Measurements from ENCODE around the gene TMTC1.
"Not testable (repeated sequence)": the region's sequence is repeated elsewhere in the genome, so short reads cannot be mapped to it uniquely, and the experiment has no call there.

Gene TMTC1

GRCh38 chr12:29660847-29661246, 122.9 kb downstream of the TMTC1 start:
- DNase-seq, result no peak

- DNase-seq, result no peak
These were observed 126.8 kb downstream of the TMTC1 start for GRCh38 chr12:29656762-29657538.

- DNase-seq, result no peak
These were observed 127.9 kb downstream of the TMTC1 start for GRCh38 chr12:29655861-29656260.

- no peak for DNase-seq
These were observed 130.5 kb downstream of the TMTC1 start for GRCh38 chr12:29653286-29653685.

- DNase-seq, result no peak
These were observed 133.4 kb downstream of the TMTC1 start for GRCh38 chr12:29650371-29650770.

- no peak for DNase-seq
These were observed 134.0 kb downstream of the TMTC1 start for GRCh38 chr12:29649722-29650121.

GRCh38 chr12:29644536-29645162, 139.1 kb downstream of the TMTC1 start:
- no peak for DNase-seq

- no peak for DNase-seq
These were observed 143.0 kb downstream of the TMTC1 start for GRCh38 chr12:29640589-29641345.

GRCh38 chr12:29639893-29640495, 143.7 kb downstream of the TMTC1 start:
- no peak for DNase-seq

- no peak for DNase-seq
These were observed 145.2 kb downstream of the TMTC1 start for GRCh38 chr12:29638528-29638927.

- no peak for DNase-seq
These were observed 149.7 kb downstream of the TMTC1 start for GRCh38 chr12:29634057-29634456.

- DNase-seq, result not testable (repeated sequence)
These were observed 153.6 kb downstream of the TMTC1 start for GRCh38 chr12:29630164-29630563.

- DNase-seq, result no peak
These were observed 156.5 kb downstream of the TMTC1 start for GRCh38 chr12:29627221-29627620.

GRCh38 chr12:29625359-29625953, 158.3 kb downstream of the TMTC1 start:
- DNase-seq, result no peak

- no peak for DNase-seq
These were observed 161.5 kb downstream of the TMTC1 start for GRCh38 chr12:29622251-29622650.

- DNase-seq, result no peak
These were observed 163.7 kb downstream of the TMTC1 start for GRCh38 chr12:29620030-29620429.

GRCh38 chr12:29617407-29617803, 166.3 kb downstream of the TMTC1 start:
- no peak for DNase-seq

GRCh38 chr12:29616664-29617406, 166.9 kb downstream of the TMTC1 start:
- no peak for DNase-seq

GRCh38 chr12:29614694-29615325, 168.9 kb downstream of the TMTC1 start:
- DNase-seq, result no peak

GRCh38 chr12:29612912-29613311, 170.8 kb downstream of the TMTC1 start:
- no peak for DNase-seq

GRCh38 chr12:29611906-29612305, 171.8 kb downstream of the TMTC1 start:
- DNase-seq, result no peak
